ENCODE data around the gene KDM1A. TPM values are rescaled to one million over a fixed set of nuclear protein-coding genes. Genes with fewer than 3 reads are reported as not detected.
"Not testable (repeated sequence)": the region's sequence is repeated elsewhere in the genome, so short reads cannot be mapped to it uniquely, and the experiment has no call there.

The KDM1A gene
- total RNA-seq, 1 experiment from 2014 or later, result 72.3 TPM

DNA sequence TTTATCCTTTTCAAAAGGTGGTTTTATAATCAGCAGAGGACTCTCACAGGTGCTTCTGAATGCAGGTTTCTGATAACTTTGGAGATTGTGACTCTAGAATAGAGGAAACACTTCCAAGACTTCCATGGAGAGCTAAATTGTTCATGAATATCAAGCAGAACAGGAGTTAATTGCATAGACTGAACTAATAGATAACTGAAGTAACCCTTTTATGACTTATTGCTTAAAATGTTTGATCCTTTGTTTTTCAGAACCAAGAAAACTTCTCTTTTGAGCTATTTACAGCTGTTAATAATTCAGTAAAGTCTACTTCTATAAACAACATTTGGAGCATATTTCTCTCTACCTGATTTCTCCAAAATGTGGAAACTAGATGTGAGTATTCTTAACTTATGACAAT is 23.5 kb upstream of the KDM1A start:
- Mint-ChIP-seq H3K4me1 (ENCODE audit: insufficient read depth, unreplicated experiment) (no peaks in the 10 kb centered on the region), H3K9me3 (ENCODE audit: unreplicated experiment) (no peaks in the 10 kb centered on the region)
- intact Hi-C loops (cut with micrococcal nuclease), result no loop called here

DNA sequence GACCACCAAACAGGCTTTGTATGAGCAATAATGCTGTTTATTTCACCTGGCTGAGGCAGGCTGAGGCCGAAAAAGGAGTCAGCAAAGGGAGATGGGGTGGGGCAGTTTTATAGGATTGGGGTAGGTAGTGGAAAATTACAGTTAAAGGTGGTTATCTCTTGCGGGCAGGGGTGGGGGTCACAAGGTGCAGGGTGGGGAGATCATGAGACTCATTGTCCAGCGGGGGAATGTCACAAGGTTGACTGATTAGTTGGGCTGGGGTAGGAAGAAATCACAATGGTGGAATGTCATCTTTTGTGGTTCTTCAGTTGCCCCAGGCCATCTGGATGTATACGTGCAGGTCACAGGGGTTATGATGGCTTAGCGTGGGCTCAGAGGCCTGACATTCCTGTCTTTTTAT is 21.7 kb upstream of the KDM1A start:
- BruUV-seq (replicated peaks); DNase-seq (ENCODE audit: unreplicated experiment); H3K27ac Mint-ChIP-seq (ENCODE audit: low read depth, unreplicated experiment); H3K27me3 Mint-ChIP-seq (ENCODE audit: insufficient read depth, unreplicated experiment); POLR2A ChIA-PET; H3K4me3 Mint-ChIP-seq (ENCODE audit: unreplicated experiment); H3K36me3 Mint-ChIP-seq (ENCODE audit: insufficient read depth, unreplicated experiment); H3K9me3 Mint-ChIP-seq (ENCODE audit: unreplicated experiment); H3K4me1 Mint-ChIP-seq (ENCODE audit: insufficient read depth, unreplicated experiment); intact Hi-C loops (cut with micrococcal nuclease): not testable (repeated sequence)
- CTCF ChIA-PET, result interaction anchor here (0.6 kb wide), 1 partner anchor 203 kb away, joined by 4 read pairs; no protein-coding TSS in a partner anchor

More for the DNA sequence above, 23.5 kb upstream of the KDM1A start:
- Mint-ChIP-seq H3K36me3 (ENCODE audit: insufficient read depth, unreplicated experiment) (no peaks in the 10 kb centered on the region), H3K4me3 (ENCODE audit: unreplicated experiment) (no peak overlapping the region), H3K27ac (ENCODE audit: low read depth, unreplicated experiment) (no peak overlapping the region), H3K27me3 (ENCODE audit: insufficient read depth, unreplicated experiment) (no peaks in the 10 kb centered on the region)
- no peak for DNase-seq (ENCODE audit: unreplicated experiment)
- TF ChIP-seq, protein P1, sequence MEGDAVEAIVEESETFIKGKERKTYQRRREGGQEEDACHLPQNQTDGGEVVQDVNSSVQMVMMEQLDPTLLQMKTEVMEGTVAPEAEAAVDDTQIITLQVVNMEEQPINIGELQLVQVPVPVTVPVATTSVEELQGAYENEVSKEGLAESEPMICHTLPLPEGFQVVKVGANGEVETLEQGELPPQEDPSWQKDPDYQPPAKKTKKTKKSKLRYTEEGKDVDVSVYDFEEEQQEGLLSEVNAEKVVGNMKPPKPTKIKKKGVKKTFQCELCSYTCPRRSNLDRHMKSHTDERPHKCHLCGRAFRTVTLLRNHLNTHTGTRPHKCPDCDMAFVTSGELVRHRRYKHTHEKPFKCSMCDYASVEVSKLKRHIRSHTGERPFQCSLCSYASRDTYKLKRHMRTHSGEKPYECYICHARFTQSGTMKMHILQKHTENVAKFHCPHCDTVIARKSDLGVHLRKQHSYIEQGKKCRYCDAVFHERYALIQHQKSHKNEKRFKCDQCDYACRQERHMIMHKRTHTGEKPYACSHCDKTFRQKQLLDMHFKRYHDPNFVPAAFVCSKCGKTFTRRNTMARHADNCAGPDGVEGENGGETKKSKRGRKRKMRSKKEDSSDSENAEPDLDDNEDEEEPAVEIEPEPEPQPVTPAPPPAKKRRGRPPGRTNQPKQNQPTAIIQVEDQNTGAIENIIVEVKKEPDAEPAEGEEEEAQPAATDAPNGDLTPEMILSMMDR (IDR thresholded peaks at IDR 0.05; ENCODE audit: unreplicated experiment), result no peak
- CTCF ChIA-PET, result no interaction called here
- POLR2A ChIA-PET, result interaction anchor here (0.6 kb wide), 1 partner anchor 23 kb away, joined by 4 read pairs; the partner anchor contains the start of gene KDM1A
- BruUV-seq (replicated peaks), result no TSS peak

DNA sequence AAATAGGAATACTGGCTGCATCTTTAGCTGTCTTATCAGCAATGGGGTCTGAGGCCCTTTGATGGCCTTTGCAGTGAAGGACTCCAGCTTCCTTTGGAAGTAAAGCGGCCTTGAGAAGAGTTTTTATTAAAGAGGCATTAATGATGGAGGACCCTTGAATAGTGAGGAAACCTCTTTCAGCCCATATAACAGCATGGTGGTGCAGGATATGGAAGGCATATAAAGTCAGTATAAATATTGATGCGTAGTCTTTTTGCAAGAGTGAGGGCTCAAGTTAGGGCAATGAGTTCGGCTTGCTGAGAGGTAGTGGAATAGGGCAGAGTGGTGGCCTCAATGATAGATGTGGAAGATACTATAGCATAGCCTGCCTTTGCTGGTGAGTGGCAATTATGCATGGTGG is 19.1 kb upstream of the KDM1A start:
- H3K27ac Mint-ChIP-seq (ENCODE audit: low read depth, unreplicated experiment); intact Hi-C loops (cut with micrococcal nuclease); BruUV-seq (replicated peaks); H3K27me3 Mint-ChIP-seq (ENCODE audit: insufficient read depth, unreplicated experiment); H3K36me3 Mint-ChIP-seq (ENCODE audit: insufficient read depth, unreplicated experiment); POLR2A ChIA-PET; DNase-seq (ENCODE audit: unreplicated experiment); H3K4me3 Mint-ChIP-seq (ENCODE audit: unreplicated experiment); H3K4me1 Mint-ChIP-seq (ENCODE audit: insufficient read depth, unreplicated experiment); H3K9me3 Mint-ChIP-seq (ENCODE audit: unreplicated experiment): not testable (repeated sequence)
- CTCF ChIA-PET, result interaction anchor here (0.6 kb wide), 1 partner anchor 21 kb away, joined by 3 read pairs; no protein-coding TSS in a partner anchor

DNA sequence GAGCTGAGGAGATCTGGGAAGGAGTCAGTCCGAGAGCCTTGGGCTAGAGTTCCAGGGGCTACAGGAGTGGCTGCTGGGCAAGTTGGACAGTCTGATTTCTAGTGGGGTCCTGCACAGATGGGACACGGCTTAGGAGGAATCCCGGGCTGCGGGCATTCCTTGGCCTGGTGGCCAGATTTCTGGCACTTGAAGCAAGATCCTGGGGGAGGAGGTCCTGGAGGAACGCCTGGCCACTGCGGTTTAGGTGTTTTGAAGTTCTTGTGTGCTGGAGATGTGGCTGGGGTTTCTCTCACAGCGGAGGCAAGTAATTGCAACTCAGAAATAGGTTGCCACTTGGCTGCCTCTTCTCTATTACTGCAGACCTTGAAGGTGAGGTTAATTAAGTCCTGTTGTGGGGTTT is 17.1 kb upstream of the KDM1A start:
- H3K4me1 Mint-ChIP-seq (ENCODE audit: insufficient read depth, unreplicated experiment); CTCF ChIA-PET; POLR2A ChIA-PET; H3K27ac Mint-ChIP-seq (ENCODE audit: low read depth, unreplicated experiment); H3K27me3 Mint-ChIP-seq (ENCODE audit: insufficient read depth, unreplicated experiment); BruUV-seq (replicated peaks); H3K4me3 Mint-ChIP-seq (ENCODE audit: unreplicated experiment); intact Hi-C loops (cut with micrococcal nuclease); DNase-seq (ENCODE audit: unreplicated experiment); H3K9me3 Mint-ChIP-seq (ENCODE audit: unreplicated experiment); H3K36me3 Mint-ChIP-seq (ENCODE audit: insufficient read depth, unreplicated experiment): not testable (repeated sequence)

DNA sequence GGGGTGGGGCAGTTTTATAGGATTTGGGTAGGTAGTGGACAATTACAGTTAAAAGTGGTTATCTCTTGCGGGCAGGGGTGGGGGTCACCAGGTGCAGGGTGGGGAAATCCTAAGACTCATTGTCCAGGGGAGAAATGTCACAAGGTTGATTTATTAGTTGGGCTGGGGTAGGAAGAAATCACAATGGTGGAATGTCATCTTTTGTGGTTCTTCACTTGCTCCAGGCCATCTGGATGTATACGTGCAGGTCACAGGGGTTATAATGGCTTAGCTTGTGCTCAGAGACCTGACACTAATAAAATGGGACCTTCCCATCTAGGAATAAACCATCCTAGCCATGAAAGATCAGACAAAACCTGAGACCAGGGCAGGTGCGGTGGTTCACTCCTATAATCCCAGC is 15.2 kb upstream of the KDM1A start:
- TF ChIP-seq, protein P1 (IDR thresholded peaks at IDR 0.05; ENCODE audit: unreplicated experiment), result no peak
- H3K36me3 Mint-ChIP-seq (ENCODE audit: insufficient read depth, unreplicated experiment), result no peaks in the 10 kb centered on the region
- CTCF ChIA-PET, result no interaction called here
- H3K4me3 Mint-ChIP-seq (ENCODE audit: unreplicated experiment), result no peak overlapping the region
- no TSS peak for BruUV-seq (replicated peaks)
- no peaks in the 10 kb centered on the region for H3K27me3 Mint-ChIP-seq (ENCODE audit: insufficient read depth, unreplicated experiment)
- intact Hi-C loops (cut with micrococcal nuclease), result no loop called here
- POLR2A ChIA-PET, result interaction anchor here (0.9 kb wide), 1 partner anchor 17 kb away, joined by 3 read pairs; no protein-coding TSS in a partner anchor
- no peak for DNase-seq (ENCODE audit: unreplicated experiment)
- H3K4me1 Mint-ChIP-seq (ENCODE audit: insufficient read depth, unreplicated experiment), result peaks cover 8% of the 10 kb centered on the region
- H3K9me3 Mint-ChIP-seq (ENCODE audit: unreplicated experiment), result no peaks in the 10 kb centered on the region
- no peak overlapping the region for H3K27ac Mint-ChIP-seq (ENCODE audit: low read depth, unreplicated experiment)

DNA sequence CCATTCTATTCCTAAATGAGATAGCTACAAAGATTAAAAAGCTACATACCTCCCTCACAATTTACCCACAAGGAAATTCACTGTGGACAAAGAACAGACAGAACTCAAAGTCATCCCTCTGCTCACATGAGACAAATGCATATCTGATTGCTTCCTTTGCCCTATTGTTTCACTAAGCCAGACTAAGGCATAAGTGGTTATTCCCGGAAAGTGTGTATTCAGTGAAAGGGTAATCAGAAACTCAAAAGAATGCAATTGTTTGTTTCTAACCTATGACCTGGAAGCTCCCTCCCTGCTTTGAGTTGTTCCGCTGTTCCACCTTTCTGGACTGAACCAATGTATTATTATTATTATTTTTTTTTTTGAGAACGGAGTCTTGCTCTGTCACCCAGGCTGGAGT is 14.5 kb upstream of the KDM1A start:
- H3K4me1 Mint-ChIP-seq (ENCODE audit: insufficient read depth, unreplicated experiment), result peaks cover 11% of the 10 kb centered on the region
- CTCF ChIA-PET, result interaction anchor here (0.6 kb wide), 1 partner anchor 181 kb away, joined by 3 read pairs; no protein-coding TSS in a partner anchor
- H3K36me3 Mint-ChIP-seq (ENCODE audit: insufficient read depth, unreplicated experiment); H3K4me3 Mint-ChIP-seq (ENCODE audit: unreplicated experiment); H3K27me3 Mint-ChIP-seq (ENCODE audit: insufficient read depth, unreplicated experiment); DNase-seq (ENCODE audit: unreplicated experiment); H3K9me3 Mint-ChIP-seq (ENCODE audit: unreplicated experiment); H3K27ac Mint-ChIP-seq (ENCODE audit: low read depth, unreplicated experiment); BruUV-seq (replicated peaks); intact Hi-C loops (cut with micrococcal nuclease): not testable (repeated sequence)
- POLR2A ChIA-PET, result interaction anchor here (0.9 kb wide), 1 partner anchor 16 kb away, joined by 3 read pairs; no protein-coding TSS in a partner anchor
